OCI-LY1 (cell line): ENCODE measurements around the gene LIN28B.

Source experiments
- EZH2 ChIP-seq: fragments of 200-600 bp; sonication (generic), shearing (Covaris generic); IDR thresholded peaks from 2 replicates; pipeline ENCODE4 v1.8.0; 2017; ENCODE audit warnings: borderline replicate concordance, mixed run types, mild to moderate bottlenecking, antibody characterized with exemption, low read length, moderate library complexity, mixed read lengths
- TF ChIP-seq, protein P1 (sequence below): fragments of 200-600 bp; sonication (generic), shearing (Covaris generic); IDR thresholded peaks from 2 replicates; pipeline ENCODE4 v1.5.1; 2017; ENCODE audit warnings: mild to moderate bottlenecking, antibody characterized with exemption, low read length, moderate library complexity, mixed read lengths

DNA sequence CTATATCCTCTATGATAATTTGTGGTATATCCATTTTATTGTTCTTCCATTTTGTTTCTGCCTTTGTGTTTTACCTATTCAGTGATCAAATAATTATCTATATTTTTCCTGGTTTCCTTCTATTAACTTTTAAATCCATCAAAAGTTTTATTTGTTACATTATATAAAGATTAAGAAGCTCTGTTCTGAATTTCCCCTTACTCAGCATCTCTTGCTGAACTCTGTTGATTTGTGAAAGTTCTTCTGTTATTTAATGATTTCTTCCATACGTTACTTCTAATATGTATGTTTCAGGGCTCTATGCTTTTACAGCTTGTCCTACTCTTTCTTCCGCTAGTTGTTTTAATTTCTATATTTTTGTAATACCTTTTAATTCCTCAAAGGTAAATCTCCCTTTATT, 87.1 kb downstream of the LIN28B start:
- TF ChIP-seq, protein P1, sequence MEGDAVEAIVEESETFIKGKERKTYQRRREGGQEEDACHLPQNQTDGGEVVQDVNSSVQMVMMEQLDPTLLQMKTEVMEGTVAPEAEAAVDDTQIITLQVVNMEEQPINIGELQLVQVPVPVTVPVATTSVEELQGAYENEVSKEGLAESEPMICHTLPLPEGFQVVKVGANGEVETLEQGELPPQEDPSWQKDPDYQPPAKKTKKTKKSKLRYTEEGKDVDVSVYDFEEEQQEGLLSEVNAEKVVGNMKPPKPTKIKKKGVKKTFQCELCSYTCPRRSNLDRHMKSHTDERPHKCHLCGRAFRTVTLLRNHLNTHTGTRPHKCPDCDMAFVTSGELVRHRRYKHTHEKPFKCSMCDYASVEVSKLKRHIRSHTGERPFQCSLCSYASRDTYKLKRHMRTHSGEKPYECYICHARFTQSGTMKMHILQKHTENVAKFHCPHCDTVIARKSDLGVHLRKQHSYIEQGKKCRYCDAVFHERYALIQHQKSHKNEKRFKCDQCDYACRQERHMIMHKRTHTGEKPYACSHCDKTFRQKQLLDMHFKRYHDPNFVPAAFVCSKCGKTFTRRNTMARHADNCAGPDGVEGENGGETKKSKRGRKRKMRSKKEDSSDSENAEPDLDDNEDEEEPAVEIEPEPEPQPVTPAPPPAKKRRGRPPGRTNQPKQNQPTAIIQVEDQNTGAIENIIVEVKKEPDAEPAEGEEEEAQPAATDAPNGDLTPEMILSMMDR = no peak
- TF ChIP-seq EZH2 = no peak
